ENCODE results near the gene FYB1. TPM values are rescaled to one million over a fixed set of nuclear protein-coding genes. Genes with fewer than 3 reads are reported as not detected.

Gene FYB1
- total and polyA plus RNA-seq, 5 donors from 2014 or later: 197 to 639 (median 227) TPM

DNA sequence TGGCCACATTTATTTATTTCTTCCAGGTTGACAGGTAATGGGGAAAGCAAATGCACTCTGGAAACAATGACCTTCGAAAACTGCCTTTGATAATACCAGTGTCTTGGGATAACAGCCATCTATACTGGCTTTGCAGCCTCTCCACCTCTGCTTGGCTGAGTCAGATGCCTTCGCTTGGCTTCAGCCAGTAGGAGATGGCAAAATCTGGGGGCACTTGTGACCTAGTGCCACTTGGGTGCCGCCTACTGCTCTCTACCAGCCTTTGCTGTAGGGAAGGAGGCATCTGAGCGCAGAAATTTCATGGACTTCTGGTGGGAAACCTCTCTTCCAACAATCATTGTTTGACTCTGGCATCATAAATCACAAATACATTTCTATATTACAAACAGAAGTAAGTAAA, 21.8 kb downstream of the FYB1 start:
- peak overlapping the region; percentile 91 to 96 (median 94) for H3K4me3 Mint-ChIP-seq
- ATAC-seq (ENCODE audit: low read depth in 2 of 2): peak; percentile 63 to 77
- DNase-seq: peak; percentile 47 to 68 (median 55)
- peaks cover 30 to 49% (median 42%) of the 10 kb centered on the region in 4 donors for H3K4me1 Mint-ChIP-seq
- no peaks in the 10 kb centered on the region for H3K9me3 ChIP-seq (ENCODE audit: control insufficient read depth in 2 of 2, low read length in 2 of 2)
- H3K4me1 ChIP-seq (ENCODE audit: control insufficient read depth, insufficient read depth, low read length, poor library complexity, severe bottlenecking): peaks cover 53% of the 10 kb centered on the region
- H3K27ac Mint-ChIP-seq: peak overlapping the region; percentile 63 to 96 (median 94)
- H3K27me3 ChIP-seq (ENCODE audit: control insufficient read depth, insufficient read depth, low read length): no peaks in the 10 kb centered on the region
- H3K9me3 Mint-ChIP-seq: no peaks in the 10 kb centered on the region
- peaks cover 20% of the 10 kb centered on the region for H3K36me3 ChIP-seq (ENCODE audit: control insufficient read depth, insufficient read depth, low read length)
- peak overlapping the region; percentile 84 for H3K27ac ChIP-seq (ENCODE audit: insufficient read depth, low read length, poor library complexity, severe bottlenecking)
- peak overlapping the region; percentile 100 for H3K4me3 ChIP-seq (ENCODE audit: low read depth, low read length)
- H3K36me3 Mint-ChIP-seq: peaks cover 62% of the 10 kb centered on the region
- no peaks in the 10 kb centered on the region for H3K27me3 Mint-ChIP-seq

DNA sequence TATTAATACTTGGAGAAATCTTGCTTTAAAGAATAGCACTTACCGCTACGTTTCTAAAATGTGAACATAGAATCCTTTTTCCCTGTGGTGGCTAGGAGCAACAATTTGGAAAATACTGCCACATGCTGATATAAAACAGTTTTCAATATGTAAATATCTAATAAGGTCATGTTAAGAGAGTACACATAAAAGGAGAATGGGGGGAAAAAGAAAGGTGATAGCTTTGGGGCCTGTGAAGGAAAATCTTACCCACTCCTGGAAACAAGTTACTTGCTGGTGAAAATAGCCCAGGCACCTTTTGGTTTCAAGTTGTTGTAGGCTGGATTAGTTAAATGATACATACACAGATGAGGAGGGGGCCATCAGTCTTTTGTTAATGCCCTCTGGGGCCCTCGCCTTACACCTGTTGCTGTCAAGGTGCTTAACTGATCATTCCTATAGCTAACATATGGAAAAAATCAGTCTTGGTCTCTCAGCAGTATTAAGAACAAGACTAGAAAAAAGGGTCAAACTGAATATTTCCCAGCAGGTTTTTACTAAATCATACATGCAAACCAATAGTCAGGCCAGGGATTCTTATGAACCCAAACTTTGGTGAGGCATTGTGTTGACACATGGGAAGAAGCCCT, 24.1 kb downstream of the FYB1 start:
- no peak for DNase-seq

DNA sequence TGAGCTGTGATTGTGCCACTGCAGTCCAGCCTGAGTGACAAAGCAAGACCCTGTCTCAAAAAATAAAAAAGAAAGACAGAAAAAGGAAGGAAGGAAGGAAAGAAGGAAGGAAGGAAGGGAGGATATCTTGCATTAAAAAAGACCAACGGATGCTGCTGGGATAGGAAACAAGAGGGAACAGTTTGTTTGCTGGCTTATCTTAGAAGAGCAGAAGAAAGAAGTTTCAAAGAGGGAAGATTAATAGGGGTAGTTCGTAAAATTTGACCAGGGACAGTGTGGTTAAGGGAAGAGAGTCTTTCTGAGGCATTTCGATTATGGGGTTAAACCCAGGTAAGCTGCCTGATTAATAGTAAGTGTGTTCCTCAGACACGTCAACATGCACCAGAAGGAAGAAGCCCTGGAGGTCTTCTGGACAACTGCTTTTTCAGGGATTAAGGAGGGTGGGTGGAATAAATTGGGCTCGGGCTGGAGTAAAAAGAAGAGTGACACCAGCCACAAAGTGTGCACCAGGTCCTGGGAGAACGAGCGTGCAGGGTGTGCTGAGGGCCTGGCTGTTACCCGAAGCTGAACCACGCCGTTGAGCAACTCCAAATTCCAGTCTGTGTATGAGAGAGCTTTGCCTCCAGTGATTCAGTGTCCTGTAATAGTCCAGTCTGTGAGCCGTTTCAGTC, 24.8 kb downstream of the FYB1 start:
- H3K27me3 ChIP-seq (ENCODE audit: control insufficient read depth, insufficient read depth, low read length): no peaks in the 10 kb centered on the region
- no peaks in the 10 kb centered on the region for H3K27me3 Mint-ChIP-seq
- peaks cover 45% of the 10 kb centered on the region for H3K36me3 Mint-ChIP-seq
- H3K27ac Mint-ChIP-seq: peak overlapping the region; percentile 85 to 100 (median 94)
- no peaks in the 10 kb centered on the region for H3K9me3 ChIP-seq (ENCODE audit: control insufficient read depth in 2 of 2, low read length in 2 of 2)
- DNase-seq (no peak), ATAC-seq (ENCODE audit: low read depth in 2 of 2) (no peak)
- H3K4me1 ChIP-seq (ENCODE audit: control insufficient read depth, insufficient read depth, low read length, poor library complexity, severe bottlenecking): peaks cover 80% of the 10 kb centered on the region
- H3K4me3 Mint-ChIP-seq: peak overlapping the region; percentile 91 to 95 (median 93)
- H3K36me3 ChIP-seq (ENCODE audit: control insufficient read depth, insufficient read depth, low read length): peaks cover 21% of the 10 kb centered on the region
- H3K27ac ChIP-seq (ENCODE audit: insufficient read depth, low read length, poor library complexity, severe bottlenecking): peak overlapping the region; percentile 84
- H3K4me3 ChIP-seq (ENCODE audit: low read depth, low read length): peak overlapping the region; percentile 73
- H3K9me3 Mint-ChIP-seq: no peaks in the 10 kb centered on the region
- H3K4me1 Mint-ChIP-seq: peaks cover 37 to 77% (median 70%) of the 10 kb centered on the region in 4 donors

More for the DNA sequence above, 24.1 kb downstream of the FYB1 start:
- no peak for ATAC-seq (ENCODE audit: low read depth in 2 of 2)
- peaks cover 37 to 70% (median 63%) of the 10 kb centered on the region in 4 donors for H3K4me1 Mint-ChIP-seq
- no peaks in the 10 kb centered on the region for H3K27me3 ChIP-seq (ENCODE audit: control insufficient read depth, insufficient read depth, low read length)
- no peaks in the 10 kb centered on the region for H3K27me3 Mint-ChIP-seq
- H3K4me1 ChIP-seq (ENCODE audit: control insufficient read depth, insufficient read depth, low read length, poor library complexity, severe bottlenecking): peaks cover 73% of the 10 kb centered on the region
- peaks cover 49% of the 10 kb centered on the region for H3K36me3 Mint-ChIP-seq
- peaks cover 21% of the 10 kb centered on the region for H3K36me3 ChIP-seq (ENCODE audit: control insufficient read depth, insufficient read depth, low read length)
- peak overlapping the region; percentile 85 to 100 (median 94) for H3K27ac Mint-ChIP-seq
- no peaks in the 10 kb centered on the region for H3K9me3 Mint-ChIP-seq
- no peaks in the 10 kb centered on the region for H3K9me3 ChIP-seq (ENCODE audit: control insufficient read depth in 2 of 2, low read length in 2 of 2)
- H3K4me3 ChIP-seq (ENCODE audit: low read depth, low read length): peak overlapping the region; percentile 73
- peak overlapping the region; percentile 91 to 95 (median 93) for H3K4me3 Mint-ChIP-seq
- peak overlapping the region; percentile 84 for H3K27ac ChIP-seq (ENCODE audit: insufficient read depth, low read length, poor library complexity, severe bottlenecking)

DNA sequence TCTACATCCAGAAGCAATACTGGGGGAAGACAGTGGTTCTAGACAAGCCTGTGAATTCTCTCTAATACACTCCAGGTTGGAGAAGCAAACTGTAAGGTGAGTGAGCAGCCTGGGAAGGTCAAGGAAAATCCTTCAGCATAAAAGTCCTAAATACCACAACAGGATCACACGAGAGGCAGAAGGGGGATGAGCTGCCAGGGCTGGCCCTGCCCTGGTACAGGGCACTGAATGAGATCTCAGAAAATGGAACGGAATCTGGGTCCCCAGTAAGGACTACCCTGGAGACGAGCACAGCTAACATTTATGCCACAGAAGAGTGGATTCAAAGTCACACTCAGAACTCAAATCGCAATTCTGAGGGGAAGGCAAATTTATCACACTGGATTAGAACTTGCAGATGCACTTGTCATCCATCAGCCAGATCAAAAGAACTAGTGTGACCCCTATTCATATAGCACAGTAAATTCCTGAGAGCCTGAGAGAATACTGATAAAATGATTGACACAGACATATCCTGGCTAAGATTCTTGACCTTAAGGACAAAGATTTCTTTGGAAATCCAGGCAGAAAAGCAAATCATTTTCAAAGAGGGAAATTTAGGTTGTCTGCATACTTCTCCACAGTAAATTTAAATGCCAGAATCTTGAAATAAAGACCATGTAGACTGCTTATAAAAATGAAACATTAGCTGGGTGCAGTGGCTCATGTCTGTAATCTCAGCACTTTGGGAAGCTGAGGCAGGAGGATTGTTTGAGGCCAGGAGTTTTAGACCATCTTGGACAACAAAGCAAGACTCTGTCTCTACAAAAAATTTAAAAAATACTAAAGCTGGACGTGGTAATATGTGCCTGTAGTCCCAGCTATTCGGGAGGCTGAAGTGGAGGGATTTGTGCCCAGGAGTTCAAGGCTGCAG, 25.6 kb downstream of the FYB1 start:
- DNase-seq (no peak), ATAC-seq (ENCODE audit: low read depth in 2 of 2) (no peak)
- Histone ChIP-seq H3K4me1 (ENCODE audit: control insufficient read depth, insufficient read depth, low read length, poor library complexity, severe bottlenecking) (peaks cover 88% of the 10 kb centered on the region), H3K9me3 (ENCODE audit: control insufficient read depth in 2 of 2, low read length in 2 of 2) (no peaks in the 10 kb centered on the region), H3K36me3 (ENCODE audit: control insufficient read depth, insufficient read depth, low read length) (peaks cover 24% of the 10 kb centered on the region), H3K4me3 (ENCODE audit: low read depth, low read length) (peak overlapping the region; percentile 73), H3K27me3 (ENCODE audit: control insufficient read depth, insufficient read depth, low read length) (no peaks in the 10 kb centered on the region), H3K27ac (ENCODE audit: insufficient read depth, low read length, poor library complexity, severe bottlenecking) (peak overlapping the region; percentile 84)
- peaks cover 45 to 85% (median 77%) of the 10 kb centered on the region in 4 donors for H3K4me1 Mint-ChIP-seq
- H3K36me3 Mint-ChIP-seq: peaks cover 50% of the 10 kb centered on the region
- no peaks in the 10 kb centered on the region for H3K27me3 Mint-ChIP-seq
- no peaks in the 10 kb centered on the region for H3K9me3 Mint-ChIP-seq
- peak overlapping the region; percentile 85 to 100 (median 94) for H3K27ac Mint-ChIP-seq
- H3K4me3 Mint-ChIP-seq: peak overlapping the region; percentile 91 to 95 (median 93)

DNA sequence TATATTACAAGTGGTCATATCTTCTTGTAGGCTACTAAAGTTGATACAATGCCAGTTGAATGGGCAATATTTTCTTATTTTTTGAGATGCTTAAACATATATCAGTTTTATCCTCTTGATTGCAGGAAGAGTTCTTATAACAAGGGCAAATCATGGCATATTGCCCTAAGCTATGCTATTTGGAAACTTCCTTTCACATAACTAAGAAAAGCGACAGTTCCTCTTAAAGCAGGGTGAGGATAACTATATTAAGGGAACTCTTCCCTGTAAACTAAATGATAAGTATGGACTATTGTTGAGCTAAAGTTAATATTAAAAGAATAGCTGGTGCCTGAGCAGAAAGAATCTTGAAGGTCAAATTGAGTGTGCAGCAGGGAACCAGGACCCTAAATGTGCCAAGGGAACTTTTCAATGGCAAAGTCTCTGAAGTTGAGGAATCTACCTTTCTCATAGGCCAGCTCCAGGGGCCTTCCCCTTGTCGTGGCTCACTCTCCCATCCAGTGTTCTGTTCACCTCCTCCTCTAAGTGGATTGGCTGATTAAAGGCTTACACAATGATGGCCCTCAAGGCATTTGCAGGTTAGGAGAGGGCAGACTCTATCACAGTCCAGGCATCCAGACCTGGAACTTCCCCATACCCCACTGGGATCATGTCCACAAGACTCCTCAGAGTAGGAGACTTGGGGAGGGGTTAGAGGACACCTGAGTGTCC, 26.8 kb downstream of the FYB1 start:
- Mint-ChIP-seq H3K4me3 (peak overlapping the region; percentile 80 to 94 (median 92)), H3K27me3 (no peaks in the 10 kb centered on the region), H3K4me1 (peaks cover 51 to 97% (median 86%) of the 10 kb centered on the region in 4 donors), H3K36me3 (peaks cover 51% of the 10 kb centered on the region), H3K27ac (peak overlapping the region; percentile 85 to 100 (median 94)), H3K9me3 (no peaks in the 10 kb centered on the region)
- Histone ChIP-seq H3K4me1 (ENCODE audit: control insufficient read depth, insufficient read depth, low read length, poor library complexity, severe bottlenecking) (peaks cover 99% of the 10 kb centered on the region), H3K4me3 (ENCODE audit: low read depth, low read length) (peak overlapping the region; percentile 73), H3K36me3 (ENCODE audit: control insufficient read depth, insufficient read depth, low read length) (peaks cover 24% of the 10 kb centered on the region), H3K27me3 (ENCODE audit: control insufficient read depth, insufficient read depth, low read length) (no peaks in the 10 kb centered on the region), H3K27ac (ENCODE audit: insufficient read depth, low read length, poor library complexity, severe bottlenecking) (peak overlapping the region; percentile 84), H3K9me3 (ENCODE audit: control insufficient read depth in 2 of 2, low read length in 2 of 2) (no peaks in the 10 kb centered on the region)
- ATAC-seq (ENCODE audit: low read depth in 2 of 2): no peak
- DNase-seq: no peak

DNA sequence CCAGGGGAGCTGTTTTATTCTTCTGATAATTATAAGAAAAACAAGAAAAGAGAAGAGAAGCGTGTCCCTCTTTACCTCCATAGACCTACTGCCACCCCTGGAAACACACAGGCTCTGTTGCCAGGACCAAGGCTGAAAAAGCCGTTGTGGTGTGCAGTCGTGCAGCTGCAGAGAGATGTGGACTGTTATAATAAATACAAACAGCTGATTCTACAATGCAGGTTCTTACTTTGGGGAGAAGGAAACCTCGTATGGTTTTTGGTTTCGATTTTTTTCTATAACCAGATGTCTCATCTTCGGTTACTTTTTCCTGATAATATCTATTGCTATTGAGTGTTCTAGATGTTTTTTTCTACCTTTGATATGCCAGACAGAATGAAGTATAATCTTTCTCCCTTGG, 28.1 kb downstream of the FYB1 start:
- no peaks in the 10 kb centered on the region for H3K27me3 ChIP-seq (ENCODE audit: control insufficient read depth, insufficient read depth, low read length)
- peak overlapping the region; percentile 73 for H3K4me3 ChIP-seq (ENCODE audit: low read depth, low read length)
- Mint-ChIP-seq H3K4me1 (peaks cover 55 to 98% (median 88%) of the 10 kb centered on the region in 4 donors), H3K36me3 (peaks cover 39% of the 10 kb centered on the region), H3K27ac (peak overlapping the region; percentile 96 to 100 (median 98)), H3K4me3 (peak overlapping the region; percentile 78 to 92 (median 84)), H3K27me3 (no peaks in the 10 kb centered on the region), H3K9me3 (no peaks in the 10 kb centered on the region)
- peak overlapping the region; percentile 84 for H3K27ac ChIP-seq (ENCODE audit: insufficient read depth, low read length, poor library complexity, severe bottlenecking)
- H3K4me1 ChIP-seq (ENCODE audit: control insufficient read depth, insufficient read depth, low read length, poor library complexity, severe bottlenecking): peaks cover 97% of the 10 kb centered on the region
- DNase-seq (peak in 2 of 3 donors; percentile 66 to 67), ATAC-seq (ENCODE audit: low read depth in 2 of 2) (peak; percentile 41 to 48)
- H3K9me3 ChIP-seq (ENCODE audit: control insufficient read depth in 2 of 2, low read length in 2 of 2): no peaks in the 10 kb centered on the region
- peaks cover 19% of the 10 kb centered on the region for H3K36me3 ChIP-seq (ENCODE audit: control insufficient read depth, insufficient read depth, low read length)

Data from CD4-positive, CD25-positive, alpha-beta regulatory T cell (primary cell).